ENCODE measurements around the gene TUBGCP6.
A peak's percentile ranks its signal among the peaks of the same experiment; 100 is the strongest.

The TUBGCP6 gene

GRCh38 chr22:50204571-50204970 lies 40.3 kb downstream of the TUBGCP6 start:
- TF ChIP-seq NFRKB (IDR thresholded peaks at IDR 0.05) (no peak), ELF4 (IDR thresholded peaks at IDR 0.05) (no peak), TARDBP (IDR thresholded peaks at IDR 0.05) (no peak), ZNF384 (IDR thresholded peaks at IDR 0.05) (no peak), HDGF (IDR thresholded peaks at IDR 0.05; ENCODE audit: borderline replicate concordance) (no peak), BHLHE40 (IDR thresholded peaks at IDR 0.05; ENCODE audit: borderline replicate concordance) (no peak), FOXK2 (IDR thresholded peaks at IDR 0.05) (no peak), CTBP1 (IDR thresholded peaks at IDR 0.05; ENCODE audit: borderline replicate concordance) (no peak), L3MBTL2 (conservative IDR thresholded peaks at IDR 0.05) (no peak), ARNT (IDR thresholded peaks at IDR 0.05) (no peak)
- TF ChIP-seq, protein P1, sequence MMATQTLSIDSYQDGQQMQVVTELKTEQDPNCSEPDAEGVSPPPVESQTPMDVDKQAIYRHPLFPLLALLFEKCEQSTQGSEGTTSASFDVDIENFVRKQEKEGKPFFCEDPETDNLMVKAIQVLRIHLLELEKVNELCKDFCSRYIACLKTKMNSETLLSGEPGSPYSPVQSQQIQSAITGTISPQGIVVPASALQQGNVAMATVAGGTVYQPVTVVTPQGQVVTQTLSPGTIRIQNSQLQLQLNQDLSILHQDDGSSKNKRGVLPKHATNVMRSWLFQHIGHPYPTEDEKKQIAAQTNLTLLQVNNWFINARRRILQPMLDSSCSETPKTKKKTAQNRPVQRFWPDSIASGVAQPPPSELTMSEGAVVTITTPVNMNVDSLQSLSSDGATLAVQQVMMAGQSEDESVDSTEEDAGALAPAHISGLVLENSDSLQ (IDR thresholded peaks at IDR 0.05): no peak
- ChIA-PET CTCF (no interaction called here), POLR2A (no interaction called here)
- no peak for DNase-seq (ENCODE audit: extremely low spot score)

DNA sequence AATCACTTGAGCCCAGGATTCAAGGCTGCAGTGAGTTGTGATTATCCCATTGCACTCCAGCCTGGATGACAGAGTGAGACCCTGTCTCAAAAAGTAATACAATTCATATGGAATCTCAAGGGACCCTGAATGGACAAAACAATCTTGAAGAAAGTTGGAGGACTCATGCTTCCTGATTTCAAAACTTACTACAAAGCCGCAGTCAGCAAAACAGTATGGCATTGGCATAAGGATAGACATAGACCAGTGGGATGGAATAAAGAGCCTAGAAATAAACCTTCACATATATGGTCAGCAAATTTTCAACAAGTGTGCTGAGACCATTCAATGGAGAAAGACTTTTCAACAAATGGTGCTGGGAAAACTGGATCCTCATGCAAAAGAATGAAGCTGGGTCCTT lies 41.5 kb downstream of the TUBGCP6 start:
- POLR2A ChIA-PET: no interaction called here
- CTCF ChIA-PET: no interaction called here

GRCh38 chr22:50202130-50202666 lies 42.6 kb downstream of the TUBGCP6 start:
- POLR2A ChIA-PET: no interaction called here
- DNase-seq (ENCODE audit: extremely low spot score): no peak
- TF ChIP-seq CTBP1 (IDR thresholded peaks at IDR 0.05; ENCODE audit: borderline replicate concordance) (no peak), SUZ12 (IDR thresholded peaks at IDR 0.05) (no peak), ELF4 (IDR thresholded peaks at IDR 0.05) (no peak), FOXK2 (IDR thresholded peaks at IDR 0.05) (no peak), L3MBTL2 (conservative IDR thresholded peaks at IDR 0.05) (no peak; the same call in 1 of the 2 replicates), LEF1 (IDR thresholded peaks at IDR 0.05; ENCODE audit: borderline replicate concordance) (no peak), ARNT (IDR thresholded peaks at IDR 0.05) (no peak), TARDBP (IDR thresholded peaks at IDR 0.05) (no peak), BHLHE40 (IDR thresholded peaks at IDR 0.05; ENCODE audit: borderline replicate concordance) (no peak), NFRKB (IDR thresholded peaks at IDR 0.05) (no peak), FOXA1 (IDR thresholded peaks at IDR 0.05) (no peak)
- TF ChIP-seq, protein P1 (IDR thresholded peaks at IDR 0.05): no peak
- CTCF ChIA-PET: no interaction called here

More for the DNA sequence above, 41.5 kb downstream of the TUBGCP6 start:
- no peak for TF ChIP-seq TARDBP (IDR thresholded peaks at IDR 0.05)
- no peak for DNase-seq (ENCODE audit: extremely low spot score)

- no peak for DNase-seq (ENCODE audit: extremely low spot score)
- ChIA-PET CTCF (no interaction called here), POLR2A (interaction anchor here (0.9 kb wide), 1 partner anchor 11 kb away, joined by 3 read pairs; no protein-coding TSS in a partner anchor)
- TF ChIP-seq SP1 (IDR thresholded peaks at IDR 0.05) (no peak), L3MBTL2 (conservative IDR thresholded peaks at IDR 0.05) (peak; percentile 40)
Observed at GRCh38 chr22:50201191-50202129, 43.4 kb downstream of the TUBGCP6 start.

DNA sequence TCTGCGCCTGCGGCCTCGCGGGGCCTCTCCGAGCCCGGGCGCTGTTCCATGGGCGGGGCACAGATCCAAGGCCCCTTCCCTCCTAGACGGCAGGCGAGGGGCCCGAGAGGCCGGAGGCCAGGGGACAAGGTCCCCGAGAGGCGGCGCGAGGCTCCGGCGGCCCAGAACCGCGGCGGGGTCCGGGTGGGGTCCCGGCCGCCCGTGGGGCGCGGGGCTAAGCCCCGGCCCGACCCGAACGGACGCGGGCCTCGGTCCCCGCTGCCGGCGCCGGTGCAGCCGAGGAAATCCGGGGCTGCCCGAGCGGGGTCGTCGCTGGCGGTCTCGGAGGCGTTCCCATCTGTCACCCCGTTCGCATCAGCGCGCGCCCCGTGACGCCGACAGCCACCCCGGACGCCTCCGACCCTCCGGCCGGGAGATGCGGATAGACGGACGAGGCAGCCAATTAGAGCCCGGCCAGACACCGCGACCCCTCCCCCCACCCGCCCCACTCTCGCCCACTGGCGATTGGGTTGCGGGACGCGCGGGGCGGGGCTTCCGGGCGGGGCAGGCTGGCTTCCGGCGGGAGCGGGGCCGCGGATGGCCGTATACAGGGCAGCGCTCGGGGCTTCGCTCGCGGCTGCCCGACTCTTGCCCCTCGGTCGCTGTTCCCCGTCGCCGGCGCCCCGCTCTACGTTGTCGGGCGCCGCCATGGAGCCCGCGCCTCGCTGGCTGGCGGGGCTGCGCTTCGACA lies 44.2 kb downstream of the TUBGCP6 start, which contains the start of gene SELENOO:
SELENOO (plus strand) TSS at position 551 of the 730 bp plus-strand sequence; CDS start at position 577, 26 bp downstream.
- ChIA-PET POLR2A (interaction anchor here (0.9 to 1.5 kb wide), 2 partner anchors 10 kb away, joined by 3 to 5 read pairs; no protein-coding TSS in a partner anchor), CTCF (no interaction called here)
- TF ChIP-seq, protein P1 (IDR thresholded peaks at IDR 0.05): peak; percentile 98
- TF ChIP-seq FOXK2 (IDR thresholded peaks at IDR 0.05) (no peak), ELF4 (IDR thresholded peaks at IDR 0.05) (no peak), ZNF384 (IDR thresholded peaks at IDR 0.05) (no peak), CTBP1 (IDR thresholded peaks at IDR 0.05; ENCODE audit: borderline replicate concordance) (no peak)
- DNase-seq (ENCODE audit: extremely low spot score): peak; percentile 97

- ChIA-PET CTCF (no interaction called here), POLR2A (interaction anchor here (1.5 kb wide), 1 partner anchor 10 kb away, joined by 5 read pairs; no protein-coding TSS in a partner anchor)
- DNase-seq (ENCODE audit: extremely low spot score): no peak
- peak; percentile 40; the same call in 1 of the 2 replicates for TF ChIP-seq L3MBTL2 (conservative IDR thresholded peaks at IDR 0.05)
- TF ChIP-seq HDGF (IDR thresholded peaks at IDR 0.05; ENCODE audit: borderline replicate concordance): no peak
Observed at GRCh38 chr22:50199829-50200460, 44.9 kb downstream of the TUBGCP6 start.
